Measurements from ENCODE around the gene ATP8B4.

GRCh38 chr15:50108461-50108860, 10.6 kb downstream of the ATP8B4 start:
- TF ChIP-seq MAX (IDR thresholded peaks at IDR 0.05; ENCODE audit: insufficient read depth, insufficient read length): no peak
- TF ChIP-seq CTCF (IDR thresholded peaks at IDR 0.05; ENCODE audit: extremely low read depth in 1 of 2, insufficient read depth in 1 of 2, low read depth in 1 of 2, low read length in 2 of 2): no peak
- no peak for TF ChIP-seq EZH2 (IDR thresholded peaks at IDR 0.05; ENCODE audit: borderline replicate concordance, low read depth, low read length, severe bottlenecking)
- no peak for TF ChIP-seq POLR2AphosphoS5 (IDR thresholded peaks at IDR 0.05; ENCODE audit: insufficient read depth, low read depth, low read length)
- TF ChIP-seq POLR2A (IDR thresholded peaks at IDR 0.05; ENCODE audit: low read depth, low read length): no peak

Measured in endothelial cell of umbilical vein (primary cell).